ENCODE results near the gene MCAM. TPM values are rescaled to one million over a fixed set of nuclear protein-coding genes. Genes with fewer than 3 reads are reported as not detected.

Gene MCAM
- total and polyA plus RNA-seq, 8 donors, result 7.3 to 379 (median 70.4) TPM

DNA sequence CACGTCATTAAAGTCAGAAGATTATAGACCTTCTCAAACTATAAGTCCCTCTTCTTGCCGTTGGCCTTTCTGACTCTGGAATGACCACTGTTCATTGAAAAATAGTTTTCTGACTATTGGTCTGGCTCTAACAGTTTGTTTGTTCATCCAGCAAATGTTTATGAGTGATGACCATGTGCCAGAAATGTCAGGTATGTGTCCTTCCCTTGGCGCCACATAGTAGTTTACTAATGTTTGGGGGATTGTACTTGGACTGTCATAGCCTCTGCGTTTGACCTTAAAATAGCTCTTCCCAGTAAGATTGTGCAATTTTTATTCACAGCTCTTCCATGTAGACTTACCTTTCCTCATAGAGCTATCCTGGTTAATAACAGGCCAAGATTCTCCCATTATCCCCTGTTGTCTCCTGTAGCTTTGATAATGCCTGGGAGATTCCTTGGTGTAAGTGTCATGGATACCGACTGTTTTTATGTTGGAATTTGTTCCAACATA lies 13.7 kb downstream of the MCAM start:
- H3K27ac ChIP-seq, result no peak overlapping the region
- H3K4me1 ChIP-seq, result peaks cover 0 to 44% (median 18%) of the 10 kb centered on the region in 4 donors
- TF ChIP-seq, protein P1, sequence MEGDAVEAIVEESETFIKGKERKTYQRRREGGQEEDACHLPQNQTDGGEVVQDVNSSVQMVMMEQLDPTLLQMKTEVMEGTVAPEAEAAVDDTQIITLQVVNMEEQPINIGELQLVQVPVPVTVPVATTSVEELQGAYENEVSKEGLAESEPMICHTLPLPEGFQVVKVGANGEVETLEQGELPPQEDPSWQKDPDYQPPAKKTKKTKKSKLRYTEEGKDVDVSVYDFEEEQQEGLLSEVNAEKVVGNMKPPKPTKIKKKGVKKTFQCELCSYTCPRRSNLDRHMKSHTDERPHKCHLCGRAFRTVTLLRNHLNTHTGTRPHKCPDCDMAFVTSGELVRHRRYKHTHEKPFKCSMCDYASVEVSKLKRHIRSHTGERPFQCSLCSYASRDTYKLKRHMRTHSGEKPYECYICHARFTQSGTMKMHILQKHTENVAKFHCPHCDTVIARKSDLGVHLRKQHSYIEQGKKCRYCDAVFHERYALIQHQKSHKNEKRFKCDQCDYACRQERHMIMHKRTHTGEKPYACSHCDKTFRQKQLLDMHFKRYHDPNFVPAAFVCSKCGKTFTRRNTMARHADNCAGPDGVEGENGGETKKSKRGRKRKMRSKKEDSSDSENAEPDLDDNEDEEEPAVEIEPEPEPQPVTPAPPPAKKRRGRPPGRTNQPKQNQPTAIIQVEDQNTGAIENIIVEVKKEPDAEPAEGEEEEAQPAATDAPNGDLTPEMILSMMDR (IDR thresholded peaks at IDR 0.05), result no peak
- TF ChIP-seq EP300 (IDR thresholded peaks at IDR 0.05), result no peak
- no peak for TF ChIP-seq POLR2A (IDR thresholded peaks at IDR 0.05)
- no peak for TF ChIP-seq POLR2AphosphoS5 (IDR thresholded peaks at IDR 0.05)
- no peak overlapping the region for H3K4me3 ChIP-seq
- no peaks in the 10 kb centered on the region for H3K27me3 ChIP-seq
- peaks cover 34 to 93% (median 74%) of the 10 kb centered on the region in 4 donors for H3K36me3 ChIP-seq
- intact Hi-C loops (cut with DNase I; ENCODE audit: low total_unique reads), result no loop called here
- no peak for DNase-seq
- 84 to 92% (median 90%) methylated on average over 5 of the region's 5 CpGs for WGBS, 5 donors
- no peaks in the 10 kb centered on the region for H3K9me3 ChIP-seq

DNA sequence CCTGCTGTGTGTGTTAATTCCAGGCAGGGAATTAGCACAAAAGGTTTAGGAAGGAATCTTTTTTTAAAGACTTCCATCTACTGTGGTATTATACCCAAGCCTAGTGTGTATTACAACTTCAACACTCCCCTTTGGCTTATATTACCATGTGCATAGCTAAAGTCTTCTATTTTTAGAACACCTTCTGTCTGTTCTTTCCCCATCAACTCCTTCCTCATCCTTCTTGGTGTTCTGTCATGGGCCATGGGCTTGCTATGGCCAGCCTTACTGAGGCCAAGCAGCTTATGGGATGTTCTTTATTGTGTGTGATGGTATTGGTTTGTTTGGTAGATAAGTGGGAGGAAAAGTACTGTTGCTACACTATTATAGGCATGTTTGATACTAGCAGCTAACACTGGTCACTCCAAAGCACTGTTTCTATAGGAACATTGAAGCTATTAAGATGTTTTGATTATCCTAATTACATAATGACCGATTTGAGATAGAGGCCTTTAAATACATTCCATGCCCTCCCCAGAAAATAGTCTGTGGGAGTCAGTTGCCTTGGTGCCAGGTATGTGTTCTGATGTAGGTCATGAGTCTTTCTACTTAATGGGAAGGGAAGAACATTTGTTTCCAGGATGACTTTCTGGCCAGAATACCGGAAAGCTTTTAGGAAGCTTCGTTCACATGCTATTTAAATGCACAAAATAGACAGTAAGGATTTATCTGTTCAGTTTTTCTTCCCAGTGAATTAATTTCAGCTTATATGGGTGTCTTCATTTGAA lies 16.5 kb downstream of the MCAM start:
- DNase-seq, result no peak
- Histone ChIP-seq H3K9me3 (no peaks in the 10 kb centered on the region), H3K4me3 (no peak overlapping the region), H3K27ac (peak overlapping the region in 3 of 5 donors; percentile 20 to 72 (median 35)), H3K4me1 (peaks cover 0 to 32% (median 18%) of the 10 kb centered on the region in 4 donors), H3K27me3 (no peaks in the 10 kb centered on the region), H3K36me3 (peaks cover 43 to 95% (median 84%) of the 10 kb centered on the region in 4 donors)
- intact Hi-C loops (cut with DNase I; ENCODE audit: low total_unique reads), result no loop called here
- 76 to 89% (median 82%) methylated on average over 3 of the region's 3 CpGs for WGBS, 5 donors
- peak in 1 of 3 donors; percentile 58 for TF ChIP-seq POLR2AphosphoS5 (IDR thresholded peaks at IDR 0.05)
- TF ChIP-seq POLR2A (IDR thresholded peaks at IDR 0.05), result no peak

DNA sequence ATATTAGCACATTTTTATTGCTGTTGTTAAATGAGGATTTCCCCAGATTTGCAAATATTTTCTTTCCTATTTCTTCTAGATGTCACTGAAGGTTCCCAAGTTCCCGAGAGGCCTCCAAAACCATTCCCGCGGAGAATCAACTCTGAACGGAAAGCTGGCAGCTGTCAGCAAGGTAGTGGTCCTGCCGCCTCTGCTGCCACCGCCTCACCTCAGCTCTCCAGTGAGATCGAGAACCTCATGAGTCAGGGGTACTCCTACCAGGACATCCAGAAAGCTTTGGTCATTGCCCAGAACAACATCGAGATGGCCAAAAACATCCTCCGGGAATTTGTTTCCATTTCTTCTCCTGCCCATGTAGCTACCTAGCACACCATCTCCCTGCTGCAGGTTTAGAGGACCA lies 17.5 kb downstream of the MCAM start:
- 96 to 98% (median 97%) methylated on average over 9 of the region's 9 CpGs for WGBS, 5 donors

DNA sequence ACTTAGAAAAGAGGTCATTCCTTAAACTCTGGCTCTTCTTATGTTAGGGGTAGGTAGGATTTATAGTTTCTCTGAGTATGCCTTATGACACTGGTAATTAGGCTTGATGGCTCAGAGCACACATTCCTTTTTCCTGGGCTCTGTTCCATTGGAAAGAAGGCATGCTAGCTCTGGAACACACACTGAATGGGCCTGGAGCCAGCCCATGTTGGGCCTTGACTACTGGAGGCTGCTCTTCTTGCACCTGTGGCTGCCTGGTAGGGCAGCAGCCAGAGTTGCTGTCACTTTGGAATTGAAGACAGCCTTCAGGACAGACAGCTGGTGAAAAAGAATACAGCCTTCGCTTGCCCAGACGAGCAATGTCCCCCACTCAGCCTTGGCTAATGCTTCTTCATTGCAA lies 18.2 kb downstream of the MCAM start:
- H3K27me3 ChIP-seq, result no peaks in the 10 kb centered on the region
- peak overlapping the region in 2 of 5 donors; percentile 14 to 72 for H3K27ac ChIP-seq
- H3K4me3 ChIP-seq, result no peak overlapping the region
- intact Hi-C loops (cut with DNase I; ENCODE audit: low total_unique reads), result no loop called here
- peaks cover 0 to 32% (median 18%) of the 10 kb centered on the region in 4 donors for H3K4me1 ChIP-seq
- no peaks in the 10 kb centered on the region for H3K9me3 ChIP-seq
- DNase-seq, result peak in 1 of 2 donors; percentile 56
- WGBS, 5 donors, result 68 to 96% (median 86%) methylated on average over 2 of the region's 2 CpGs
- peaks cover 38 to 90% (median 76%) of the 10 kb centered on the region in 4 donors for H3K36me3 ChIP-seq
- TF ChIP-seq POLR2A (IDR thresholded peaks at IDR 0.05) (no peak), POLR2AphosphoS5 (IDR thresholded peaks at IDR 0.05) (peak in 2 of 3 donors; percentile 8 to 39), EP300 (IDR thresholded peaks at IDR 0.05) (no peak)
- TF ChIP-seq, protein P1 (IDR thresholded peaks at IDR 0.05), result no peak

More for the DNA sequence above, 17.5 kb downstream of the MCAM start:
- Histone ChIP-seq H3K9me3 (no peaks in the 10 kb centered on the region), H3K36me3 (peaks cover 43 to 90% (median 77%) of the 10 kb centered on the region in 4 donors), H3K27ac (peak overlapping the region in 3 of 5 donors; percentile 20 to 72 (median 35)), H3K4me3 (no peak overlapping the region), H3K4me1 (peaks cover 0 to 32% (median 18%) of the 10 kb centered on the region in 4 donors), H3K27me3 (no peaks in the 10 kb centered on the region)
- DNase-seq, result no peak
- TF ChIP-seq EP300 (IDR thresholded peaks at IDR 0.05) (no peak), POLR2AphosphoS5 (IDR thresholded peaks at IDR 0.05) (no peak), POLR2A (IDR thresholded peaks at IDR 0.05) (no peak)
- TF ChIP-seq, protein P1 (IDR thresholded peaks at IDR 0.05), result no peak
- intact Hi-C loops (cut with DNase I; ENCODE audit: low total_unique reads), result no loop called here
